Endothelial cell of coronary artery (primary cell): Measurements from ENCODE around the gene TNKS2. TPM values are rescaled to one million over a fixed set of nuclear protein-coding genes. Genes with fewer than 3 reads are reported as not detected.

Source experiments
- total RNA-seq: library from RNA; depleted of rRNA; stranded (reverse); fragments of >200 nt; gene quantifications from 2 replicates; pipeline ENCODE4 v1.2.3, GENCODE V29; 2014

TNKS2 gene
- 44.9 and 48.2 TPM in 2 replicates for total RNA-seq

GRCh38 chr10:91797874-91798648 lies at the start of gene TNKS2:
TNKS2 (plus strand) TSS chr10:91798426; CDS start chr10:91798691, 265 bp downstream.

GRCh38 chr10:91909117-91909677 lies 111.0 kb downstream of the TNKS2 start, which contains the start of gene FGFBP3:
FGFBP3 (minus strand) TSS chr10:91909486; CDS start chr10:91908969, 517 bp downstream.

Other genes starting within 250 kb of the TNKS2 start
- gene PPP1R3C, start 165.4 kb upstream of the TNKS2 start, total RNA-seq = 0.72 and 8.2 TPM in 2 replicates
- gene FGFBP3, start 111.1 kb downstream of the TNKS2 start, total RNA-seq = 0.09 and 0.19 TPM in 2 replicates
- 29.6 and 44.0 TPM in 2 replicates for gene BTAF1, start 125.3 kb downstream of the TNKS2 start, total RNA-seq